ENCODE measurements around the gene TRAPPC3. TPM values are rescaled to one million over a fixed set of nuclear protein-coding genes. Genes with fewer than 3 reads are reported as not detected.
"Not testable (repeated sequence)": the region's sequence is repeated elsewhere in the genome, so short reads cannot be mapped to it uniquely, and the experiment has no call there.

Gene TRAPPC3
- total RNA-seq (42.1 TPM), polyA plus RNA-seq (ENCODE audit: insufficient read depth in 1 of 8, insufficient read length in 8 of 8, low replicate concordance in 1 of 8) (10 to 100 TPM; 32.4 to 41.9 (median 35.8) TPM)
- long read RNA-seq, donor 1, transcript TRAPPC3-204 (5 exons, 1,265 nt) = major isoform, 5 of 6 reads
- long read RNA-seq, donor 1, partial matches to known transcripts = 0 of 6 reads
- long read RNA-seq, donor 1, other reads (novel, unspliced or antisense) = 0 of 6 reads
- long read RNA-seq, donor 2, partial matches to known transcripts = 0 of 6 reads
- long read RNA-seq, donor 2, other reads (novel, unspliced or antisense) = 0 of 6 reads
- long read RNA-seq, donor 3, transcript TRAPPC3-204 (5 exons, 1,265 nt) = major isoform, 18 of 229 reads
- long read RNA-seq, donor 3, partial matches to known transcripts = 157 of 229 reads
- long read RNA-seq, donor 3, other reads (novel, unspliced or antisense) = 50 of 229 reads
- long read RNA-seq, donor 4, transcript TRAPPC3-204 (5 exons, 1,265 nt) = major isoform, 10 of 10 reads
- long read RNA-seq, donor 4, partial matches to known transcripts = 0 of 10 reads
- long read RNA-seq, donor 4, other reads (novel, unspliced or antisense) = 0 of 10 reads
- long read RNA-seq, donor 5, transcript TRAPPC3-204 (5 exons, 1,265 nt) = major isoform, 40 of 228 reads
- long read RNA-seq, donor 5, partial matches to known transcripts = 179 of 228 reads
- long read RNA-seq, donor 5, other reads (novel, unspliced or antisense) = 7 of 228 reads
- long read RNA-seq, donor 6, transcript TRAPPC3-204 (5 exons, 1,265 nt) = major isoform, 30 of 142 reads
- long read RNA-seq, donor 6, partial matches to known transcripts = 67 of 142 reads
- long read RNA-seq, donor 6, other reads (novel, unspliced or antisense) = 42 of 142 reads
- long read RNA-seq, donor 7, transcript TRAPPC3-204 (5 exons, 1,265 nt) = major isoform, 12 of 13 reads
- long read RNA-seq, donor 7, partial matches to known transcripts = 0 of 13 reads
- long read RNA-seq, donor 7, other reads (novel, unspliced or antisense) = 0 of 13 reads
- long read RNA-seq, donor 8, transcript TRAPPC3-204 (5 exons, 1,265 nt) = major isoform, 16 of 63 reads
- long read RNA-seq, donor 8, partial matches to known transcripts = 44 of 63 reads
- long read RNA-seq, donor 8, other reads (novel, unspliced or antisense) = 0 of 63 reads
- long read RNA-seq, donor 9, transcript TRAPPC3-204 (5 exons, 1,265 nt) = major isoform, 5 of 7 reads
- long read RNA-seq, donor 9, partial matches to known transcripts = 0 of 7 reads
- long read RNA-seq, donor 9, other reads (novel, unspliced or antisense) = 0 of 7 reads
- long read RNA-seq, donor 10, transcript TRAPPC3-204 (5 exons, 1,265 nt) = major isoform, 23 of 25 reads
- long read RNA-seq, donor 10, partial matches to known transcripts = 0 of 25 reads
- long read RNA-seq, donor 10, other reads (novel, unspliced or antisense) = 0 of 25 reads
- long read RNA-seq, donor 11, transcript TRAPPC3-204 (5 exons, 1,265 nt) = major isoform, 15 of 136 reads
- long read RNA-seq, donor 11, partial matches to known transcripts = 119 of 136 reads
- long read RNA-seq, donor 11, other reads (novel, unspliced or antisense) = 0 of 136 reads

GRCh38 chr1:36149237-36149972, at the start of gene TRAPPC3:
TSS of gene TRAPPC3 (minus strand) at chr1:36149486. CDS start at chr1:36149378, 108 bp downstream.
- Histone ChIP-seq H3K4me3 (ENCODE audit: low read length) (peak within 1 kb of the TSS; percentile 79), H3K9me3 (replicated peaks; ENCODE audit: control insufficient read depth, low read depth, low read length) (no peaks in the 10 kb centered on the region), H3K36me3 (ENCODE audit: control insufficient read depth, insufficient read depth, low read length) (peaks cover 5% of the 10 kb centered on the region), H3K4me1 (ENCODE audit: control insufficient read depth, insufficient read depth, low read length) (peaks cover 45% of the 10 kb centered on the region), H3K27ac (ENCODE audit: low read length) (peak within 1 kb of the TSS; percentile 95), H3K27me3 (ENCODE audit: control insufficient read depth, insufficient read depth, low read length) (no peaks in the 10 kb centered on the region)
- under 1% methylated on average over 62 of the region's 62 CpGs for WGBS (ENCODE audit: insufficient coverage)
- peak; percentile 100 for DNase-seq

GRCh38 chr1:36198641-36199040, 49.4 kb upstream of the TRAPPC3 start:
- no peak overlapping the region for H3K27ac ChIP-seq (ENCODE audit: low read length)
- no peaks in the 10 kb centered on the region for H3K36me3 ChIP-seq (ENCODE audit: control insufficient read depth, insufficient read depth, low read length)
- WGBS (ENCODE audit: insufficient coverage) = 71% methylated on average over 2 of the region's 5 CpGs

GRCh38 chr1:36196805-36197204, 47.5 kb upstream of the TRAPPC3 start:
- not testable (repeated sequence) for DNase-seq; H3K36me3 ChIP-seq (ENCODE audit: control insufficient read depth, insufficient read depth, low read length); H3K27me3 ChIP-seq (ENCODE audit: control insufficient read depth, insufficient read depth, low read length); H3K4me3 ChIP-seq (ENCODE audit: low read length); H3K4me1 ChIP-seq (ENCODE audit: control insufficient read depth, insufficient read depth, low read length); H3K9me3 ChIP-seq (replicated peaks; ENCODE audit: control insufficient read depth, low read depth, low read length); H3K27ac ChIP-seq (ENCODE audit: low read length)
- 100% methylated on average over 4 of the region's 12 CpGs for WGBS (ENCODE audit: insufficient coverage)

More at GRCh38 chr1:36198641-36199040, 49.4 kb upstream of the TRAPPC3 start:
- no peak overlapping the region for H3K4me3 ChIP-seq (ENCODE audit: low read length)
- H3K27me3 ChIP-seq (ENCODE audit: control insufficient read depth, insufficient read depth, low read length) = no peaks in the 10 kb centered on the region
- no peak for DNase-seq
- H3K9me3 ChIP-seq (replicated peaks; ENCODE audit: control insufficient read depth, low read depth, low read length) = no peaks in the 10 kb centered on the region
- H3K4me1 ChIP-seq (ENCODE audit: control insufficient read depth, insufficient read depth, low read length) = peaks cover 13% of the 10 kb centered on the region

- H3K9me3 ChIP-seq (replicated peaks; ENCODE audit: control insufficient read depth, low read depth, low read length) = no peaks in the 10 kb centered on the region
- H3K27me3 ChIP-seq (ENCODE audit: control insufficient read depth, insufficient read depth, low read length) = no peaks in the 10 kb centered on the region
- WGBS (ENCODE audit: insufficient coverage) = 1% methylated on average over 7 of the region's 9 CpGs
- H3K4me1 ChIP-seq (ENCODE audit: control insufficient read depth, insufficient read depth, low read length) = peaks cover 10% of the 10 kb centered on the region
- H3K4me3 ChIP-seq (ENCODE audit: low read length) = no peak overlapping the region
- peak overlapping the region; percentile 78 for H3K27ac ChIP-seq (ENCODE audit: low read length)
- peak; percentile 92 for DNase-seq
- H3K36me3 ChIP-seq (ENCODE audit: control insufficient read depth, insufficient read depth, low read length) = peaks cover under 1% of the 10 kb centered on the region
These were observed 38.7 kb upstream of the TRAPPC3 start for GRCh38 chr1:36187800-36188593.

GRCh38 chr1:36183309-36183856, 34.1 kb upstream of the TRAPPC3 start:
- Histone ChIP-seq H3K27ac (ENCODE audit: low read length) (no peak overlapping the region), H3K36me3 (ENCODE audit: control insufficient read depth, insufficient read depth, low read length) (peaks cover 37% of the 10 kb centered on the region), H3K4me1 (ENCODE audit: control insufficient read depth, insufficient read depth, low read length) (peaks cover 9% of the 10 kb centered on the region), H3K9me3 (replicated peaks; ENCODE audit: control insufficient read depth, low read depth, low read length) (no peaks in the 10 kb centered on the region), H3K4me3 (ENCODE audit: low read length) (no peak overlapping the region), H3K27me3 (ENCODE audit: control insufficient read depth, insufficient read depth, low read length) (no peaks in the 10 kb centered on the region)
- no peak for DNase-seq
- 62% methylated on average over 2 of the region's 2 CpGs for WGBS (ENCODE audit: insufficient coverage)

GRCh38 chr1:36182734-36183133, 33.4 kb upstream of the TRAPPC3 start:
- WGBS (ENCODE audit: insufficient coverage) = no CpG with 5 or more reads among the region's 2 CpGs
- Histone ChIP-seq H3K36me3 (ENCODE audit: control insufficient read depth, insufficient read depth, low read length) (peaks cover 43% of the 10 kb centered on the region), H3K27ac (ENCODE audit: low read length) (no peak overlapping the region)

GRCh38 chr1:36179220-36179600, 29.9 kb upstream of the TRAPPC3 start:
- H3K9me3 ChIP-seq (replicated peaks; ENCODE audit: control insufficient read depth, low read depth, low read length) = no peaks in the 10 kb centered on the region
- peaks cover 75% of the 10 kb centered on the region for H3K36me3 ChIP-seq (ENCODE audit: control insufficient read depth, insufficient read depth, low read length)
- H3K4me3 ChIP-seq (ENCODE audit: low read length) = no peak overlapping the region
- peaks cover 37% of the 10 kb centered on the region for H3K4me1 ChIP-seq (ENCODE audit: control insufficient read depth, insufficient read depth, low read length)
- 79% methylated on average over 15 of the region's 19 CpGs for WGBS (ENCODE audit: insufficient coverage)
- no peak for DNase-seq
- no peak overlapping the region for H3K27ac ChIP-seq (ENCODE audit: low read length)
- H3K27me3 ChIP-seq (ENCODE audit: control insufficient read depth, insufficient read depth, low read length) = no peaks in the 10 kb centered on the region

More at GRCh38 chr1:36182734-36183133, 33.4 kb upstream of the TRAPPC3 start:
- DNase-seq = no peak
- no peaks in the 10 kb centered on the region for H3K27me3 ChIP-seq (ENCODE audit: control insufficient read depth, insufficient read depth, low read length)
- H3K4me1 ChIP-seq (ENCODE audit: control insufficient read depth, insufficient read depth, low read length) = peaks cover 9% of the 10 kb centered on the region
- no peak overlapping the region for H3K4me3 ChIP-seq (ENCODE audit: low read length)
- H3K9me3 ChIP-seq (replicated peaks; ENCODE audit: control insufficient read depth, low read depth, low read length) = no peaks in the 10 kb centered on the region

GRCh38 chr1:36178471-36179219, 29.4 kb upstream of the TRAPPC3 start:
- no peaks in the 10 kb centered on the region for H3K27me3 ChIP-seq (ENCODE audit: control insufficient read depth, insufficient read depth, low read length)
- peaks cover 43% of the 10 kb centered on the region for H3K4me1 ChIP-seq (ENCODE audit: control insufficient read depth, insufficient read depth, low read length)
- no peaks in the 10 kb centered on the region for H3K9me3 ChIP-seq (replicated peaks; ENCODE audit: control insufficient read depth, low read depth, low read length)
- DNase-seq = no peak
- H3K4me3 ChIP-seq (ENCODE audit: low read length) = no peak overlapping the region
- 72% methylated on average over 60 of the region's 62 CpGs for WGBS (ENCODE audit: insufficient coverage)
- H3K36me3 ChIP-seq (ENCODE audit: control insufficient read depth, insufficient read depth, low read length) = peaks cover 80% of the 10 kb centered on the region
- peak overlapping the region; percentile 8 for H3K27ac ChIP-seq (ENCODE audit: low read length)

Measured in muscle of leg (tissue), 16 donors.